ENCODE data around the gene MAGEF1.

DNA sequence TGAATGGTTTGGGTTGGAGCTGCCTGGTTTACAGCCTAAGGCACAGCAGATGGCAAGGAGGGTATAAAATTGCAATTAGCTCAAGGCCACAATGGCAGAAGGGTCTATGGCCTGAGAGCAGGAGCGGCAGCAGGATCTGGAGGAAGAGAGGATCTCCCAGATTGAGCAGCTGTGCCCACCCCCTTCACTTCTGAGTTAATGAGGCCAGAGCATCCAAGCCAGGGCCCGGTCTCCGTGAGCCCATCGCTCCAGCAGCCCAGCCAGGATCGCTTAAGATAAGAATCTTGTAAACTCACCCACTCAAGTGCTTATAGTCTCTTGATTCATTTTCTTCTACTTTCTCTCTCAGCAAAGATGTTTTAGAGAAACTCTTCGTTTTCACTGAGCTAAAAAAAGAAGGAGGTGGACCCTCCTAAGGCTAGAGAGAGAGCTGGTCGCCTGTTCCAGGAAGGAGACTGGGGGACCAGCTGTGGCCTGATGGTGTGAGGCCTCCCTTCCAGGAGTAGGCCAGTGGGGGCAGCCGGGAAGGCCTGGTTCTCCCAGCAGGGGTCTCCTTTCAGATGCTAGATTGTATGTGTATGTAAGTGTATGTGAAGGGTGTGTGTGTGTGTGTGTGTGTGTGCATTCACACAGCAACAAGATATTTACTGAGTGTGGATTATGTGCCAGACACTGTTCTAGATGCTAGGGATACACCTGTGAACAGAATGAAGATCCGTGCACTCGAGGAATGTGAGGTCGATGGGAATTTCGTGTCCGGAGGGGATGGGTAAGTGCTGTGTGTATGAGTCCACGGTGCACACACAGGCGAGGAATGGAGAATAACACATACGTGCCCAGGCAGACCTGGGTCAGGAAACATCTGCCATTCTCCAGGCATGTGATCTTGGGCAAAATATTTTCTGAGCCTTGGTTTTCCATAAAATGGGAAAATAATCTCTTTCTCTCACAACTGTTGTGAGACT lies 18.6 kb downstream of the MAGEF1 start:
- TF ChIP-seq, protein P1, sequence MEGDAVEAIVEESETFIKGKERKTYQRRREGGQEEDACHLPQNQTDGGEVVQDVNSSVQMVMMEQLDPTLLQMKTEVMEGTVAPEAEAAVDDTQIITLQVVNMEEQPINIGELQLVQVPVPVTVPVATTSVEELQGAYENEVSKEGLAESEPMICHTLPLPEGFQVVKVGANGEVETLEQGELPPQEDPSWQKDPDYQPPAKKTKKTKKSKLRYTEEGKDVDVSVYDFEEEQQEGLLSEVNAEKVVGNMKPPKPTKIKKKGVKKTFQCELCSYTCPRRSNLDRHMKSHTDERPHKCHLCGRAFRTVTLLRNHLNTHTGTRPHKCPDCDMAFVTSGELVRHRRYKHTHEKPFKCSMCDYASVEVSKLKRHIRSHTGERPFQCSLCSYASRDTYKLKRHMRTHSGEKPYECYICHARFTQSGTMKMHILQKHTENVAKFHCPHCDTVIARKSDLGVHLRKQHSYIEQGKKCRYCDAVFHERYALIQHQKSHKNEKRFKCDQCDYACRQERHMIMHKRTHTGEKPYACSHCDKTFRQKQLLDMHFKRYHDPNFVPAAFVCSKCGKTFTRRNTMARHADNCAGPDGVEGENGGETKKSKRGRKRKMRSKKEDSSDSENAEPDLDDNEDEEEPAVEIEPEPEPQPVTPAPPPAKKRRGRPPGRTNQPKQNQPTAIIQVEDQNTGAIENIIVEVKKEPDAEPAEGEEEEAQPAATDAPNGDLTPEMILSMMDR (IDR thresholded peaks at IDR 0.05; ENCODE audit: insufficient read depth, low read depth, low read length), result no peak
- TF ChIP-seq EZH2 (IDR thresholded peaks at IDR 0.05; ENCODE audit: insufficient read depth, low read length), result no peak

Measured in astrocyte (in vitro differentiated cells and primary cell).